Measurements from ENCODE around the gene SET.
A peak's percentile ranks its signal among the peaks of the same experiment; 100 is the strongest.
"Not testable (repeated sequence)": the region's sequence is repeated elsewhere in the genome, so short reads cannot be mapped to it uniquely, and the experiment has no call there.

Gene SET, protein sequence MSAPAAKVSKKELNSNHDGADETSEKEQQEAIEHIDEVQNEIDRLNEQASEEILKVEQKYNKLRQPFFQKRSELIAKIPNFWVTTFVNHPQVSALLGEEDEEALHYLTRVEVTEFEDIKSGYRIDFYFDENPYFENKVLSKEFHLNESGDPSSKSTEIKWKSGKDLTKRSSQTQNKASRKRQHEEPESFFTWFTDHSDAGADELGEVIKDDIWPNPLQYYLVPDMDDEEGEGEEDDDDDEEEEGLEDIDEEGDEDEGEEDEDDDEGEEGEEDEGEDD

DNA sequence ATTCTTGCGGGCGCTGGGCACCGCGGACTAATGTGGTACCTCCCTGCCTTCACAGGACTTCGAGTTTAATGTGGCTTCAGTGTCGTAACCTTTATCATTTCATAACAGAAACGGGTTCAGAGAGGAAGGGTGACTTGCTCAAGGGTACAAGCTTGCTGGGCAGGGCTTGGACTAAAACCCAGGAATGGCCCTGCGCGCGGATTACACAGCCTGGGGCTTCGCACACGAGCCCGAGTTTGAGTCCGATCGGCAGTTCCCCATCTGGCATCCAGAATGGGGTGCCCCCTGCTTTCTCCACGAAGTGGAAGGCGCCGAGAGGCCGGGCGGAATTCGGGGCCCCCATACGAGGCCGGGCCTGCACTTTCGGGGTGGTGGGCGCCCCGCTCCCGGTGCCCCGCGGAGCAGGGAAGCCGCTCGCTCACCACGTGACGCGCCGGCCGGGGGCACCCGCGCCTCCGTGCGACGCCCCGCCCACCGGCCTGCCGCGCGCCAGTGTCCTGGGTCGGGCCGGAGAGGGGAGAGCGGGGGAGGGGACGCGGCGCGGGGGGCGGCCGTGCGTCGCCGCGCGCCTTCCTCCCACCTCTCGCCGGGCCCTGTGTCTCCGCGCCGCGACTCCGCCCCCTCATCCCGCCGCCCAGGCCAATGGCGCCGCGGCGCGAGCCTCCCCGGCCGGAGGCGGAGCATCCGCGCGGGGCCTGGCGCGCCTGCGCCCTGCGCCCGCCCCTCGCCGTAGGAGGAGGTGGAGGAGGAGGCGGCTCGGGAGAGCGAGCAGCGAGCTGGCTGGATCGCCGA, at the start of gene SET:
SET (plus strand) TSS at position 722 of the 792 bp plus-strand sequence. CDS start 361 bp downstream, outside the sequence.
- peak; percentile 97 for DNase-seq

DNA sequence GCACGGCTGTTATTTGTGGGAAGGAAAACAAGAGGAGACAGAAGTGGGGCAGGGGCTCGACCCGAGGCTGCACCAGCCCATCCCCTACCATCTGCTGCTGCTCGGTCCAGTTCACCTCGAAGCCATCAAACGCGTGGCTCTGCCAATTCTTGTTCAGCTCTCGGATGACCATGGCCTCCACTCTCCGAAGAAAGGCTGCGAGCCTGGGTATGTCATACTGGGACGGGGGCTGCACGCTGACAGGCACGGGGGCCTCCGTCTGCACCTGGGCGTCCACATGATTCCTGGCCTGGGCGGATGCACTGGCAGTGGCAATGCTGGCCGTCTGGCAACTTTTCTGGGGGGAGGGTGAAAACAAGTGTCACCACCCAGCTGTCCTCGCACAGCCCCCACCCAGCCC, 48.4 kb upstream of the SET start:
- DNase-seq: no peak

DNA sequence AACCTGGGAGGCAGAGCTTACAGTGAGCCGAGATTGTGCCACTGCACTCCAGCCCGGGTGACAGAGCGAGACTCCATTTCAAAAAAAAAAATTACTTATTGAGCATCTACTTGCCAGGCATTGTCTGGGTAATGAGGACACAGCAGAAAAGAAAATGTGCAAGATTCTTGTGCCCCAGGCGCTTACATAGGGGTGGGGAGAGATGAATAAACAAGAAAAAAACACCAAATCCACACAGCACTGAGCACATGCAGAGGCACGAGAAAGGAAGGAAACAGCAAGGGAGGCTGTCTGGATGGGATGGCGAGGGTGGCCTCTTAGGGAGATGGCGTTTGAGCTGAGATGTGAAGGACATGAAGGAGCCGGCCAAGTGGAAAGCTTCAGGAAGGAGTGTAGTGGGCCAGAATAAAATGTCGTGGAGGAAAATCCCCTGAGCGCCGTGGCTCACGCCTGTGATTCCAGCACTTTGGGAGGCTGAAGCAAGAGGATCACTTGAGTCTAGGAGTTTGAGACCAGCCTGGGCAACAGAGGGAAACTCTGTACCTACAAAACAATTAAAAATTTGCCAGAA, 46.3 kb upstream of the SET start:
- no peak for DNase-seq

DNA sequence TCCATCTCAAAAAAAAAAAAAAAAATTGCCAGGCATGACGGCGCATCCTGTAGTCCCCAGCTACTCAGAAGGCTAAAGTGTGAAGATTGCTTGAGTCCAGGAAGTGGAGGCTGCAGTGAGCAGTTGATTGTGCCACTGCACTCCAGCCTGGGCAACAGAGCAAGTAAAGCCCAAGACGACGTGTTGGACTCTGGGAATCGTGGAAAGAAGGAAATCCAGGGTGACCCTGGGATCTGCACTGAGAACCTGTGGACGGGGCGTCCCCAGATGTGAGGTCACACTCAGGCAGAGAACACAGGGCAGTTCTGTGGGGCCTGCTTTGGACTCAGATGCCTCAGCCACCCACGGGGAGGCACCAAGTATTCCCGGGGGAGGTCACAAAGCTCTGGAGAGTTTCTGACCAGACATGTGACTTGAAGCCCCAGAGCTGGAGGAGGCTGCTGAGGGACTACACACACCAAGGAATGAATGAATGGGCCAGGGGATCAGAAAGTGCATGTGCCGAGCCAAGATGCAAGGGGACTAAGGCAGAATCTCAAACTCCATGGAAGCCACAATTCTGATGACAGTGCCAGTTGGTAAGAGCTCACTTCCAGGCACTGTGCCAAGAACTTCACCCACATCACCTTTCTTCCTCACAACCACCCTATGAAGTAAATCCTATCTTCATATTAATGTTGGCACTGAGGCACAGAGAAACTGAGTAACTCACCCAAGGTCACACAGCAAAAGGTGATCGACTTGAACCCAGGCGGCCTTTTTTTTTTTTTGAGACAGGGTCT, 45.3 kb upstream of the SET start:
- DNase-seq: no peak

DNA sequence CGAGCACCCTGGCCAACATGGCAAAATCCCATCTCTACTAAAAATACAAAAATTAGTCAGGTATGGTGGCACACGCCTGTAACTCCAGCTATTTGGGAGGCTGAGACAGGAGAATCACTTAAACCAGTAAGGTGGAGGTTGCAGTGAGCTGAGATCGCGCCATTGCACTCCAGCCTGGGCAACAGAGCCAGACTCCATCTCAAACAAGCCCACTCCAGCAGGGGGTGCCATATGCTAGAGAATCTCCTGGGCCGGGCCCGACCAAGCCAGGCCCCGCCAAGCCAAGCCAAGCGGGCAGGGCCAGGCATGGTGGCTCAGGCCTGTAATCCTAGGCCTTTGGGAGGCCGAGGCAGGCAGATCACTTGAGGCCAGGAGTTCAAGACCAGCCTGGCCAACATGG, 40.8 kb upstream of the SET start:
- peak; percentile 88 for DNase-seq

DNA sequence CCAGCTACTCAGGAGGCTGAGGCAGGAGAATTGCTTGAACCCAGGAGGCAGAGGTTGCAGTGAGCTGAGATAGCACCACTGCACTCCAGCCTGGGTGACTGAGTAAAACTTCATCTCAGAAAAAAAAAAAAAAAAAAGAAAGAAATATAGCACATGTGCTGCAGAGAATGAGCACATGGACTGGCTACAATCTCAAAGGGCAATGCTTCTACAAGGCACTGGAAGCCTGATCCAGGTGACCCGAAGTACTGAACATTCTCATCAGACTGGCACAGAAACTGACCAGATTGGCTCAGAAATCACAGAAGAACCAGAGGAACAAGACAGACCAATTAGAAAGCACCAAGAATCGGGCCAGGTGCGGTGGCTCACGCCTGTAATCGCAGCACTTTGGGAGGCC, 37.2 kb upstream of the SET start:
- no peak for DNase-seq

DNA sequence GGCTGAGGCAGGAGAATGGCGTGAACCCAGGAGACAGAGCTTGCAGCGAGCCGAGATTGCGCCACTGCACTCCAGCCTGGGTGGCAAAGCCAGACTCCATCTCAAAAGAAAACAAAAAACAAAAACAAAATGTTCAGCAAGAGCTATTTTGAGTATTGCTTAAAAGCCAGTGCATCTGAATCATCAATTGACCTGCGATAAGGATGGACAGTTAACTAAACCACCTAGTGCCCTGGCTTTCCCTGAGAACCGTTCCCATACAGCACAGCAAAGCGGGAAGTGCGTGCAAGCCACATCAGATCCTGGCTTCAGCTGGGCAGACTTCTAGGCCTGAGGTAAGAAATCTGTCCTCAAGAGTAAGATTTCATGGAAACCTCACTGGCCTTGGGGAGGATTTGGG, 35.1 kb upstream of the SET start:
- no peak for DNase-seq

DNA sequence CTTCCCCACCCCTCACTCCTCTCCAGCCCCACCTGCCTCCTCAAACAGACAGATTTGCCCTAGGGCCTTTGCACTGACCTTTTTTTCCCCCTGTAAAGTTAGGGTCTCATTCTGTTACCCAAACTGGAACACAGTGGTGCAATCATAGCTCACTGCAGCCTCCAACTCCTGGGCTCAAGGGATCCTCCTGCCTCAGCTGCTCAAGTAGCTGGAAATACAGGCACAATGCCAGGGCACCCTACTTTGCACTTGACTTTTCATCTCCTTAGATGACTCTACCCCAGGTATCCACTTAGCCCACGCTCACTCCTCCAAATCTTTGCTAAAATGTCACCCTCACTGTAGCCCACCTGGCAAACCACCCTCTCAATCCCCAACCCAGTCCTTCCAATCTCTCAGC, 34.5 kb upstream of the SET start:
- DNase-seq: no peak

DNA sequence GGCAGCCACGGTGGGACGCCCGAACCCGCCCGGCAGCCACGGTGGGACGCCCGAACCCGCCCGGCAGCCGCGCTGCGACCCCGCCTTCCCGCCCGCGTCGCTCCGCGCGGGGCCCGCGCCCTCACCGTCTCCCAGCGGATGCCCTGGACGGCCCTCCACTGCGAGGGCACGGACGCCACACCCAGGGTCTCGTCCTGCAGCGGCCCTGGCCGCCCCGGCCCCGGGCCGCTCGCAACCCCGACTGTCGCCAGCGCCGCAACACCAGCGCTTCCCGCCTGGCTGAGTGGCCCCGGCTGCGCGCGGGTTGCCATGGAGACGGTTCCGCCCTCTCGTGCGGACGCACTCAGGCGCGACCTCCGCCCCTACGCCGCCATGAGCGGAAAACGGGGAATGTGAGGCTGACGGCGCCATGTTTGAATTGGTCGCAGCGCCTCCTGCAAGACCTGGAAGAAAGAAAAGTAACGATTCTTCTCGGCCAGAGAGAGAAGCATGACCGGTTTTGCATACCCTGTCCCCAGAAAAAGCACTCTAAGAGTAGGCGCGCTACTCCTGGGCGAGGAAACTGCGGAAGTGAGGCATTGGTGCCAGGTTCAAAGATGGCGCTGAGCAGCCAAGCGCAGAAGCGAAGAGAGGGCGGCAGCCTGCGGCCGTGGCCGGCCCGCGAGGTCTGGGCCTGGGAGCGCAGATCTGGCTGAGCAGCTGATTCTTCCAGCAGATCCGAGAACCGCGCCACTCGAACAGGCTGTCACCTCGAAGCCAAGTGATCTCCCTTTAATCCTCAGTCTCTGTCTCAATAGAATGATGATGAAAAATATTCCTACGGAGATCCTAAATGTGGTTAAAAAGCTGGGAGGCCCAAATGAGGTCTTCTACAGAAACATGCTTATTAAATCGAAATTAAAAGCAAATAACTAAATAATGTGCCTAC, 32.3 kb upstream of the SET start, which contains the start of gene DYNC2I2:
DYNC2I2 (minus strand) TSS at position 432 of the 928 bp plus-strand sequence; CDS start at position 311, 121 bp downstream.
- DNase-seq: peak; percentile 99

DNA sequence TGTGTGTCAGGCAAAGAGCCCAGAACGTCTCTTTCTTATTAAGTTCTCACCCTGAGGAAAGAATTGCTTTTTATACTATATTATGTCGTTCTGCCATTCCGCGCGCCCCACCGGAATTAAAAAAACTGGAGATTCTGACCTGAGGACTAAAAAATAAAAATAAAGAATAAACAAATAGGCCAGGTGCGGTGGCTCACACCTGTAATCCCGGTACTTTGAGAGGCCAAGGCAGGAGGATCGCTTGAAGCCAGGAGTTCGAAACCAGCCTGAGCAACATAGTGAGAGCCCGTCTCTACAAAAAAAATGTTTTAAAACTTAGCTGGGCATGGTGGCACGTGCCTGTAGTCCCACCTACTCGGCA, 31.7 kb upstream of the SET start:
- DNase-seq: no peak

DNA sequence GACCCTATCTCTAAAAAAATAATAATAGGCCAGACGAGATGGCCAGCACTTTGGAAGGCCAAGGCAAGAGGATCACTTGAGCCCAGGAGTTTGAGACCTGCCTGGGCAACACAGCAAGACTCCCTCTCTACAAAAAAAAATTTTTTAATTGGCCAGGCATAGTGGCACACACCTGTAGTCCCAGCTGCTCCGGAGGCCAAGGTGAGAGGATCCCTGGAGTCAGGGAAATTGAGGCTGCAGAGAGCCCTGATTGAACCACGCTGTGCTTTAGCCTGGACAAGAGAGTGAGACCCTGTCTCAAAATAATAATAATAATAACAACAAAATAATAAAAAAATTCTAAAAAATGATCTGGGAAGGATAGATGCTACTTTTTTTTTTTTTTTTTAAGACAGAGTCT, 31.2 kb upstream of the SET start:
- no peak for DNase-seq

DNA sequence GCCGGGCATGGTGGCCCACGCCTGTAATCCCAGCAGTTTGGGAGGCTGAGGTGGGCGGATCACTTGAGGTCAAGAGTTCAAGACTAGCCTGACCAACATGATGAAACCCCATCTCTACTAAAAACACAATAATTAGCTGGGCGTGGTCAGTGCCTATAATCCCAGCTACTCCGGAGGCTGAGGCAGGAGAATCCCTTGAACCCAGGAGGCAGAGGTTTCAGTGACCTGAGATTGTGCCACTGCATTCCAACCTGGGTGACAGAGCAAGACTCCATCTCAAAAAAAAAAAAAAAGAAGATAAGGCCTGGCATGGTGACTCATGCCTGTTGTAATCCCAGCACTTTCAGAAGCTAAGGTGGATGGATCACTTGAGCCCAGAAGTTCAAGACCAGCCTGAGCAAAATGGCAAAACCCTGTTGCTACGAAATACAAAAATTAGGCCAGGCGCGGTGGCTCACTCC, 22.5 kb upstream of the SET start:
- not testable (repeated sequence) for DNase-seq

DNA sequence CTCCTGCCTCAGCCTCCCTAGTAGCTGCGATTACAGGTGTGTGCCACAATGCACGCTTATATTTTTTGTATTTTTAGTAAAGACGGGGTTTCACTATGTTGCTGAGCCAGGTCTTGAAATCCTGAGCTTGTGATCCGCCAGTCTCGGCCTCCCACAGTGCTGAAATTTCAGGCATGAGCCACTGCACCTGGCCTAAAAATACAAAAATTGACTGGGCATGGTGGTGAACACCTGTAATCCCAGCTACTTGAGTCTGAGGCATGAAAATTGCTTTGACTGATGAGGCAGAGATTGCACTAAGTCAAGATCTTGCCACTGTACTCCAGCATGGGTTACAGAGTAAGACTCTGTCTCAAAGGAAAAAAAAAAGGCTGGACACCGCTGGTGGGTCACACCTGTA, 19.2 kb upstream of the SET start:
- no peak for DNase-seq

DNA sequence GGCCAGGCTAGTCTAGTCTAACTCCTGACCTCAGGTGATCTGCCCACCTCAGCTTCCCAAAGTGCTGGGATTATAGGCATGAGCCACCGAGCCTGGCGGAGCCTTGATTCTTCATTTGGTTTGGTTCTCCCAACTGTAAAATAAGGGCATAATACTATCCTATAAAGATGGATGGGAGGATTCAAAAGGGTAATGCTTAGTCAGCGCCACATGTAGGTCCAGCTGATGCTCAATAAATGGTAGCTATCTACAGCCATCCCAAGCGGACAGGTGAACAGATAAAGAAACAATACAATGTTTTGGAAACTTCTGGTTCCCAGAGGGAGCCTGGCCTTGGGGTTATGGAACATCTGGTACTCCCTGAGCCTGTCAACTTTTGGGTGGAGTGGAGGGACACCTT, 13.6 kb upstream of the SET start:
- no peak for DNase-seq

DNA sequence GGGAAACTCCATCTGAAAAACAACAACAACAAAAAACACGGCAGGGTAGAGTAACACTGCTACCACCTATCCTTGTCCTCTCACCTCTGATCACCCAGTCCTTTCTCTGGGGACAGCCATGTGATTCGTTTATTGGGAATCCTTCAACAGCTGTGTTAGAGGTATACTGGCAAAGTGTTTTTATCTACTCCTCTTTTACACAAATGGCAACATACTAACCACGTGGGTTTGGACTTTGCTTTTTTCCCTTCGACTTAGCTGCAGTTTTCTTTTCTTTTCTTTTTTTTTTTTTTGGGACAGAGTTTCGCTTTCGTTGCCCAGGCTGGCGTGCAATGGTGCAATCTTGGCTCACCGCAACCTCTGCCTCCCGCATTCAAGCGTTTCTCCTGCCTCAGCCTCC, 11.2 kb upstream of the SET start:
- no peak for DNase-seq

DNA sequence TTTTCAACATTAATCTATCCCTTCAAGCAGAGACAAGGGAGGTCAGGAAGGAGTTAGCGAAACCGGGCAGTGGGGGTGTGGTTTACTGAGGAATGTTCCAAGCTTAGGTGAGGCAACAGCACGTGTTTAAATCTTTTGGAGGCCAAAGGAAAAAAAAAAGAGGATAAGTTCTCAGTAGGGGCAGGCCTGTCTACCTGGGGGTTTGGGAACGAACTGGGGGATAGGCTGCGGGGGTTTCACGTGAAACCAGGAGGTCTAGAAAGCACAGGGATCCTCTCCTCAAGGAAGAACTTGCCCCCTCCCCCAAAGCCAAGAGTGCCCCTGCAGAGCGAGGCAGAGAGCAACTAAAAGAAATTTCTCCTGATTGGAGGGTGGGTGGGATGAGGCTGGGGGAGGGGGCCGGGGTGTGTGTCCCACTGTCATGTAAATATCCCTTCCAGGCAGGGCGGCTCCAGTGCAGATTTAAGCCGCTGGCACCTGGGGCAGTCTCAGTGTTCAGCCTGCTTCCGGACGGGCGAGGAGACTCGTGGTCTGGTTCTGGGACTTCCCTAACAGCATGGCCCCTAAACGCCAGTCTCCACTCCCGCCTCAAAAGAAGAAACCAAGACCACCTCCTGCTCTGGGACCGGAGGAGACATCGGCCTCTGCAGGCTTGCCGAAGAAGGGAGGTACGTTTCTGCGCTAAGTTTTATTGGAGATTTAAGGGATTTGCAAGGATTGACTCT, 5.5 kb upstream of the SET start:
- peak; percentile 73 for DNase-seq

DNA sequence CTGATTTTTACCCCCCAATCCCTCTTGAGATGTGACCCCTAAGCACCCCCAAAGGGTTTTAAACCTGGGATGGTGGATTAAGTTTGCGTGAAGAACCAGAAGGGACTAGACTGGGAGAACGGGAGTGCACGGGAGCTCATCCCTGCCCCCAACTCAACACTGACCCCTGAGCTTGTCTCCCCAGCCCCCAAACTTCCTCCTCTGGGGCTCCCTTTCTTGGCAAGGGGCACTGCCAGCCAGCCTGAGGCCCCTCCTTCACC, 5.0 kb upstream of the SET start:
- DNase-seq: no peak

DNA sequence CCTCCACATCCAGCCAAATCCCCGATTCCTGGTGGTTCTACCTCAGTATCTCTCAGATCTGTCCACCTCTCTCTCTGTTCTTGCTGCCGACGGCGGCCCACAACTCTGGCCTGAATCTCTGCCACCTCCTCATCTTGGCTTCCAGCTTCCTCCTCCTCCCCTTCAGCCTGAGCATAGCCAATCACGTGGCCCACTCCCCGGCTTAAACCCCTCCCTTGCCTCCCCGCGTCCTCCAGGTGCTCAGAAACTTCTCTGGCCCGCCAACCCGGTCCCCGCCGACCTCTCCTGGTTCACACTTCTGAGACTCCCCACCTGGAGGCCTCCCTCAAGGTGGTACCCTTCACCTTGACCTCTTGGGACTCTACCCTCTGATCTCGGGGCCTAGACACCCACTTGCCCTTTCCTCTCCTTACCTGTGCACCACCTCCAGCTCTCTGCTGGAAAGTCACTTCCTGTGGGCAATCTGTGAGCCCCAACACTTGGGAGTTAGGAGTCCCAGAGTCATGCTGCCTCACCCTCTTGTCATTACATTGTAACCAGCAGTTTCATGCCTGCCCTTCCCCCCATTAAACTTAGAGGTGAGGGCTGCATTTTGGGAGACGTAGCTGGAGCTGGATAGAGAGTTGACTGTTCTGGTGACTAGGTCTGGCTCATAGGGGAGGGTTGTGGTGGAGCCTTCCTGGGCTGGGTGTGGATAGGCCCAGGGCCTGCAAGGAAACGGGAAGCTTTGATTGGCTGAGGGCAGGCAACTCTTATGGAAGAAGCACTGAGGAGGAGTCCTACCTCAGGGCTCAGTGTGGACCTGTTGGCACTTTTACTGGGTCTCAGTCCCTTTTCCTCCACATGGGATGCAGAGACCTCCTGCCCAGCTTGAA, 4.5 kb upstream of the SET start:
- peak; percentile 90 for DNase-seq

DNA sequence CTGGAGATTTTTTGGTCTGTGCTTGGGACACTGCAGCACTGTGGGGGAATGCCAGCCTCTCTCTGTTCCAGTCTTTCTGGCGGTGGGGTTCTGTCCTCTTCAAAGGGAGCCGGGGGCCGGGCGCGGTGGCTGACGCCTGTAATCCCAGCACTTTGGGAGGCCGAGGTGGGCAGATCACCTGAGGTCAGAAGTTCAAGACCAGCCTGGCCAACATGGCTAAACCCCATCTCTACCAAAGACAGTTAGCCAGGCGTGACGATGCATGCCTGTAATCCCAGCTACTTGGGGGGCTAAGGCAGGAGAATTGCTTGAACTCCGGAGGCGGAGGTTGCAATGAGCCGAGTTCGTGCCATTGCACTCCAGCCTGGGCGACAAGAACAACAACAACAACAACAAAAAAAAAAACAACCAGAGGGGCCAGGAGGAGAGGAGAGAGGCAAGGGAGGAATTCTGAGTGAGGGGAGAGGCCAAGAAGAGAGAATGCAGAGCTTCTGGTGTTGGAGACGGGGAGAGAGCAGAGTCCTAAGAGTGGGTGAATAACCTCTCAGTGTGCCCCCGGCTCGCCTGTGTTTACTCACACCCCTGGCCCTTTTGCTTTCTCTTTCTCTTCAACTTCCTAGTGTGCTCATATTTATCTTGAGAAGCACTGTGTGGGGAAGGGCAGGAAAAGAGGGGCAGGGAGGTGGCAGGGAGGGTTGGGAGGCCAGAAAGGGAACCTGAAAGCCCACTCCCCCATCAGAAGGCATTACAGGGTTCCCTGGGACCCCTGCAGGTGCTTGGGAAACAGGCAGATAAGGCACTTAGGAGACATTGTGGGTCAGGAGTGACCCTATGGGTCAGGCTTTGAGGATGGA, 3.2 kb upstream of the SET start:
- peak; percentile 79 for DNase-seq

DNA sequence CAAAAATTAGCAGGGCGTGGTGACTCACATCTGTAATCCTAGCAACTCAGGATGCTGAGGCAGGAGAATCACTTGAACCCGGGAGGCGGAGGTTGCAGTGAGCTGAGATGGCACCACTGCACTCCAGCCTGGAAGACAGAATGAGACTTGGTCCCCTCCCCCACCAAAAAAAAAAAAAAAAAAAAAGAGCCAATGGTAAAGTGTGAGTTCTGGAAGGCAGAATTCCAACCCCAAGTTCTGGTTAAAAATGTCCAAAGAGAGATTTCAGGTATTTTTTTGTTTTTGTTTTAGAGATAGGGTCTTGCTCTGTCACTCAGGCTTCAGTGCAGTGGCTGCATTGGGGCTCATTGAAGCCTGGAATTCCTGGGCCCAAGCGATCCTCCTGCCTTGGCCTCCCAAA, 1.6 kb upstream of the SET start:
- no peak for DNase-seq

Data from activated effector memory CD4-positive, alpha-beta T cell treated with anti-CD3 and anti-CD28 coated beads, Interleukin-2, amount 50 U/mL, for 16 hours (primary cell).